Activated T-cell treated with anti-CD3 and anti-CD28 coated beads, Interleukin-2, amount 50 U/mL, for 72 hours (primary cell): Measurements from ENCODE around the gene SLC29A1. TPM values are rescaled to one million over a fixed set of nuclear protein-coding genes. Genes with fewer than 3 reads are reported as not detected.
A peak's percentile ranks its signal among the peaks of the same experiment; 100 is the strongest.

Experiments
- ATAC-seq, 2 donors: fragments of 150-1000 bp; cut with Tn5 transposase; replicated peaks in 1 of 2; 2 replicates each; pipeline ENCODE4 v1.10.0; 2021; ENCODE audit warnings: moderate library complexity in 2 of 2, mild to moderate bottlenecking in 1 of 2
- DNase-seq, 2 donors: peaks; one replicate each; pipeline ENCODE4 v3.0.0; 2021 to 2022; ENCODE audit warnings: mixed read lengths in 1 of 2
- H3K27ac Mint-ChIP-seq: one replicate; pipeline ENCODE4 v1.8.0; 2022; ENCODE audit warnings: mild to moderate bottlenecking, moderate library complexity, mixed read lengths
- H3K27me3 Mint-ChIP-seq: one replicate; pipeline ENCODE4 v1.8.0; 2022; ENCODE audit warnings: low read depth, mixed read lengths
- H3K36me3 Mint-ChIP-seq, 2 donors: one replicate each; pipeline ENCODE4 v1.8.0; 2022; ENCODE audit warnings: mixed read lengths in 2 of 2, mild to moderate bottlenecking in 1 of 2; ENCODE audit not compliant: insufficient read depth in 2 of 2
- H3K4me1 Mint-ChIP-seq: one replicate; pipeline ENCODE4 v1.8.0; 2022; ENCODE audit warnings: low read depth, mixed read lengths
- H3K4me3 Mint-ChIP-seq, 2 donors: one replicate each; pipeline ENCODE4 v1.8.0; 2022; ENCODE audit warnings: mild to moderate bottlenecking in 2 of 2, mixed read lengths in 2 of 2, moderate library complexity in 2 of 2
- H3K9me3 Mint-ChIP-seq, 2 donors: one replicate each; pipeline ENCODE4 v1.8.0; 2022; ENCODE audit warnings: mixed read lengths in 2 of 2
- total RNA-seq, 2 donors: library from RNA; stranded (reverse); gene quantifications; one replicate each; pipeline ENCODE4 v1.2.3, GENCODE V29; 2022

Gene SLC29A1
- total RNA-seq, 2 donors from 2014 or later = 21.7 to 28.0 TPM

DNA sequence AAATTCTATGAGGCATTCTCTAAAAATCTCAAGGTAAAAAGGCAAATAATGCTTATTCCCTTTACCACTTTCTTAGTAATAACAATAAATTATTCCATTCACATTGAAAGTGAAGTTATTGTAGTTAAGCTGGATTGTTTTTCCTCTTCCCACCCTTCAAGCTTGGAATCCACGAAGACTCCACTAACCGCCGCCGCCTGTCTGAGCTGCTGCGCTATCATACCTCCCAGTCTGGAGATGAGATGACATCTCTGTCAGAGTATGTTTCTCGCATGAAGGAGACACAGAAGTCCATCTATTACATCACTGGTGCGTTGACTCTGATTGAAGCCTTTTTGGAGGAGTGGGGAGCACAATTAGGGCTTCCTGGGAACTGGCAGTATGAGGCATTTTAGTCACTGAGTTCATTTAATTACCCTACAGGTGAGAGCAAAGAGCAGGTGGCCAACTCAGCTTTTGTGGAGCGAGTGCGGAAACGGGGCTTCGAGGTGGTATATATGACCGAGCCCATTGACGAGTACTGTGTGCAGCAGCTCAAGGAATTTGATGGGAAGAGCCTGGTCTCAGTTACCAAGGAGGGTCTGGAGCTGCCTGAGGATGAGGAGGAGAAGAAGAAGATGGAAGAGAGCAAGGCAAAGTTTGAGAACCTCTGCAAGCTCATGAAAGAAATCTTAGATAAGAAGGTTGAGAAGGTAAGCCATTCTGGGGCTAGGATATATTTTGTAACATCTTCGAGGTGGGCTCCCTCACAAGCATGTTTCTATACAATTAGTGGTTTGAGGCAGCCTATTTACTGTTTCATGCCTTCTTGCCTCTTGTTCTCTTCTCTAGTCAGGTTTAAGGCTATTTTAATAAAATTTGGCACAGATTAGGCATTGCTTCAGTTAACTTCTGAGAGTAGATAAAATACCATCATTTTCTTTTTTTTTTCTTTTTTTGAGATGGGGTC is 28.5 kb downstream of the SLC29A1 start:
- Mint-ChIP-seq H3K9me3 (no peaks in the 10 kb centered on the region), H3K27ac (peak overlapping the region; percentile 87), H3K27me3 (no peaks in the 10 kb centered on the region), H3K36me3 (peaks cover 36 to 58% of the 10 kb centered on the region in 2 donors), H3K4me1 (peaks cover 83% of the 10 kb centered on the region), H3K4me3 (peak overlapping the region; percentile 22 to 97)
- ATAC-seq = no peak
- no peak for DNase-seq

DNA sequence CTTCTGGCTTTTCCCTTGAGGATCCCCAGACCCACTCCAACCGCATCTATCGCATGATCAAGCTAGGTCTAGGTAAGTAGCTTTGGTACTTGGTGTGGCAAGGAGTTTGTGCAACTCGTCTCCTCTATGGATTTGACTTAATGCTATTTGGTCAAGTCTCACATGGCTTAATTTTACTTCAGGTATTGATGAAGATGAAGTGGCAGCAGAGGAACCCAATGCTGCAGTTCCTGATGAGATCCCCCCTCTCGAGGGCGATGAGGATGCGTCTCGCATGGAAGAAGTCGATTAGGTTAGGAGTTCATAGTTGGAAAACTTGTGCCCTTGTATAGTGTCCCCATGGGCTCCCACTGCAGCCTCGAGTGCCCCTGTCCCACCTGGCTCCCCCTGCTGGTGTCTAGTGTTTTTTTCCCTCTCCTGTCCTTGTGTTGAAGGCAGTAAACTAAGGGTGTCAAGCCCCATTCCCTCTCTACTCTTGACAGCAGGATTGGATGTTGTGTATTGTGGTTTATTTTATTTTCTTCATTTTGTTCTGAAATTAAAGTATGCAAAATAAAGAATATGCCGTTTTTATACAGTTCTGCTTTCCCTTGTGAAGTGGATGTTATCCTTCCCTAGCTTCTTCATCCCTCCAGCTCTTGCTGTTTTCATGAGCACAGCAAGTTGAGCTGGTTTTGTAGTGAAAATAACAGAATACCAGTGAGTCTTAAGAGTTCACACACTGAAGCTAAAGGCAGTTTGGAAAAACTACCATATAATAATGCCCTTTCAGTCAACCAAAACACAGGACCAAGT is 30.1 kb downstream of the SLC29A1 start:
- H3K9me3 Mint-ChIP-seq = no peaks in the 10 kb centered on the region
- no peak for ATAC-seq
- H3K4me1 Mint-ChIP-seq = peaks cover 86% of the 10 kb centered on the region

DNA sequence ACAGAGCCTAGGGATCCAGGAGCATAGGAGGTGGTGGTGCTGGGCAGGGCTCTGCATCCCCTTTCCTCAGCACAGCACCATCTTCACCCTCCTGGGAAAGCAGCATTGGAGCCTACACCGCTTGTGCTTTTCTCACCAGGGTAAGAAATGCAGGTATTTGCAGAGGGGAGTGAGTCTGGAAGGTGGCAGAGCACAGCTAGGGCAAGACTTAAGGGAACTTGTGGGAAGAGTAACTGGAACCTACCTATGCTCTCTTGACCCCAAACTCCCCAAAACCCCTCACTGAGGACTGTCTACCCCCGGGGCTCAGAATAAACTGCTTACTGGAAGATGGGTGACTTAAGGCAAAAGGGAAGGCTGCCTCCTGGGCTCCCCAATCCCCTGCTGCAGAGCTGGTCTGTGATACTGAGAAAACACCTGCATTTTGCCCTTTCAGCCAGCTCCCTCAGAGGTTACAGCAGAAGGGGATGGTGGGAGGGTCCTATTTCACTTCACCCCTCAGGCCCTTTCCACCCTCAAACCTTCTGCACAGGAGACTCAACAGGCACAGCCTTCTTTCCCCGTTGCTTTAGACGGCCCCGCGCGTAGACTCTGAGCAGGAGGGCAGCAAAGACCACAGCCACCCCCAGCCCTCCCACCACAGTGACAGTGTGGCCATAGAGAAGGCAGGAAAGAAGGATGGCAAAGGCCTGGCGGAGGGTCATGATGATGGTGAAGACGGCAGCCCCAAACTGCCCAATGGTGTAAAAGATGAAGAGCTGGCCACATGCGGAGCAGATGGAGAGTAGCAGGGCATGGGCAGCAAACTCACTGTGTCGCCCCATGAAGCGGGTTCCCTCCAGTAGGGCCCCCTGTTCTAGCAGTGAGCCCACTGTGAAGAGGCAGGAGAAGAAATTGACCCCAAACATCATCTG is 31.1 kb downstream of the SLC29A1 start:
- Mint-ChIP-seq H3K9me3 (no peaks in the 10 kb centered on the region), H3K4me3 (peak overlapping the region; percentile 29 to 90), H3K36me3 (peaks cover 29 to 42% of the 10 kb centered on the region in 2 donors), H3K4me1 (peaks cover 81% of the 10 kb centered on the region), H3K27ac (peak overlapping the region; percentile 8), H3K27me3 (no peaks in the 10 kb centered on the region)
- ATAC-seq = peak in 1 of 2 donors; percentile 8
- DNase-seq = no peak

More for the DNA sequence above, 30.1 kb downstream of the SLC29A1 start:
- Mint-ChIP-seq H3K36me3 (peaks cover 34 to 51% of the 10 kb centered on the region in 2 donors), H3K4me3 (peak overlapping the region; percentile 2 to 22), H3K27me3 (no peaks in the 10 kb centered on the region), H3K27ac (peak overlapping the region; percentile 87)
- DNase-seq = peak; percentile 72 to 79

DNA sequence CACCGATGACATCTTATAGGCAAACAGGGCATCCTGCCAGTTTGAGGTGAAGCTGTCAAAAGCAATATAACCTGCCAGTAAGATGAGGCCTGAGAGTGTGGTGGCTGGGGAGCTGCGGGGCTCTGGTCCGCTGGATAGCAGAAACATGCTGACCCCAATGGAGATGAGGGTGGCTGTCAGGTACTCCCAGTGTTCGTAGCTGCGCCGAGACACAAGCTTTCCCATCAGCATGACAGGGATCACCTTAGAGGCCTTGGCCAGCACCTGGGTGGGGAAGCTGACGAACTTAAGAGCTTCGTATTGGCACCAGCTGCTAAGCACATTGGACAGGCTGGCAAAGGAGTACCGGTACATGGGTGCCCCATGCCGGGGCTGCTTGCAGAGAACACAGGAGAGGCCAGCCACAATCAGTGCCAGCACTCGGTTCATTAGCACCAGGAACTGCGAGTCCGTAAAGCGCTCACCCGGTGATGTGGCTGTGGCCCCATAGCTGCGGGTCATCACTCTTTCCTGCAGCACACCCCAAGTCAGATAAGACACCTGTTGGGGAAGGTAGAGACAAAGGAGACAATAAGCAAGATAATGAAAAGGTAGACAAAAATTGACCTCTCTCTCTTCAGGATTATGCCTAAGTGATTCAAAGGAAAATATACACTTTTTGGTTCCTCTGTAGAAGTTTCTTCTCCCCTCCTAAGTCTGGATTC is 31.9 kb downstream of the SLC29A1 start:
- peaks cover 73% of the 10 kb centered on the region for H3K4me1 Mint-ChIP-seq
- DNase-seq (peak in 1 of 2 donors; percentile 55), ATAC-seq (peak in 1 of 2 donors; percentile 12)
- H3K27ac Mint-ChIP-seq = peak overlapping the region; percentile 91
- peaks cover 21 to 34% of the 10 kb centered on the region in 2 donors for H3K36me3 Mint-ChIP-seq
- peak overlapping the region; percentile 90 to 97 for H3K4me3 Mint-ChIP-seq
- no peaks in the 10 kb centered on the region for H3K9me3 Mint-ChIP-seq
- H3K27me3 Mint-ChIP-seq = no peaks in the 10 kb centered on the region

DNA sequence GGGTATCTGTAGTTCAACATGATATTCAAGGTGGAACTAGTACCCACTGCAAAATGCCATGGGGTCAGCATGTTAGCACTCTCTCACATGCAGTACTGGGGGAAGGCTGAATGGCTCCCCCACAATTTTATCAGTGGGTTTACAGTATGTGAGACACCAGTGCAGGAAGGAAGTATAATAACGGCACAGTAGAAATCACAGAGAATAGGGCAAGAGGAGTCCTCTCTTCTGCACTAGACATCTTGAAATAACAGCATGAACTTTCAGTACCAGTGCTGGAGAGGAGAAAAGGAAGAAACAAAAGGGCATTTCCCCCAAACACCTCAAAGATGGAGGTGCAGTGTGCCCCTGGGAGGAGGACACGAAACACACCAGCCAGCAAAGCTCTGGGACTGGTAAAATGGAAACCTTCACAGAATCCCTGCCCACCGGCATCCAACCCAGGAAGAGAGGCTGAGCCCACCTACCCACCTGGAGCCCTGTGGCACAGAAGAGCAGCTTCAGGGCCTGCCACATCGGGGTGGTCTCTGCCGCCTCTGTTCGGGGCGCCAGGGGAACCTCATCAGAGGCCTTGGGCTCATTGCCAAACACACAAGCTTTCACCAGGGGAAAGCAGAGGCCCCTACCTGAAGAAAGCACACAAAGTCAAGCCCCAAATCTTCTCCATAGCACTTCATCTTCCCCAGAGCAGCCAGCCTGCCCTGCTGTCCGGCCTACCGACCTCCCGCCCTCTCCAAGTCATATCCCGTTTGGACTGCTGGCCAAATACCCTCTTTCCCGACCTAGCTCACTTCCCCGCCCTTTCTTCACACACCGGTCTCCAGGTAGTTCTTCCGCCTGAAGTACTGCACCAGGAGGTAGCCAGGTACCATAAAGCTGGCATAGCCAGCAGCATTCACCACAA is 32.7 kb downstream of the SLC29A1 start:
- Mint-ChIP-seq H3K27ac (peak overlapping the region; percentile 91), H3K36me3 (peaks cover 24 to 30% of the 10 kb centered on the region in 2 donors), H3K4me1 (peaks cover 69% of the 10 kb centered on the region), H3K4me3 (peak overlapping the region; percentile 90 to 97), H3K9me3 (no peaks in the 10 kb centered on the region), H3K27me3 (no peaks in the 10 kb centered on the region)
- DNase-seq (peak in 1 of 2 donors; percentile 56), ATAC-seq (peak; percentile 7 to 18)

DNA sequence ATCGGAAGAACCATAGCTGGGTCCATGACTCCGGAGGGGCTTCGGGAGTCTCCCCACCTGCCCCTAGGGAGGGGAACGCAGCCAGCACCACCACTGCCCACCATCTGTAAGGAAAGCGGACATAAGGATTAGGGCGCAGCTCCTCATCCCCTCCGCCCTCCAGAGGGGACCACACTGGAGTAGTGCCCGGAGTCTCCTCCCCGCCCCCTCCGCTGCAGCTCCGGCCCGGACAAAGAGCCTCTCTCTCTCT is 33.3 kb downstream of the SLC29A1 start:
- peak in 1 of 2 donors; percentile 20 for ATAC-seq
- peaks cover 65% of the 10 kb centered on the region for H3K4me1 Mint-ChIP-seq
- H3K36me3 Mint-ChIP-seq = peaks cover 24 to 26% of the 10 kb centered on the region in 2 donors

DNA sequence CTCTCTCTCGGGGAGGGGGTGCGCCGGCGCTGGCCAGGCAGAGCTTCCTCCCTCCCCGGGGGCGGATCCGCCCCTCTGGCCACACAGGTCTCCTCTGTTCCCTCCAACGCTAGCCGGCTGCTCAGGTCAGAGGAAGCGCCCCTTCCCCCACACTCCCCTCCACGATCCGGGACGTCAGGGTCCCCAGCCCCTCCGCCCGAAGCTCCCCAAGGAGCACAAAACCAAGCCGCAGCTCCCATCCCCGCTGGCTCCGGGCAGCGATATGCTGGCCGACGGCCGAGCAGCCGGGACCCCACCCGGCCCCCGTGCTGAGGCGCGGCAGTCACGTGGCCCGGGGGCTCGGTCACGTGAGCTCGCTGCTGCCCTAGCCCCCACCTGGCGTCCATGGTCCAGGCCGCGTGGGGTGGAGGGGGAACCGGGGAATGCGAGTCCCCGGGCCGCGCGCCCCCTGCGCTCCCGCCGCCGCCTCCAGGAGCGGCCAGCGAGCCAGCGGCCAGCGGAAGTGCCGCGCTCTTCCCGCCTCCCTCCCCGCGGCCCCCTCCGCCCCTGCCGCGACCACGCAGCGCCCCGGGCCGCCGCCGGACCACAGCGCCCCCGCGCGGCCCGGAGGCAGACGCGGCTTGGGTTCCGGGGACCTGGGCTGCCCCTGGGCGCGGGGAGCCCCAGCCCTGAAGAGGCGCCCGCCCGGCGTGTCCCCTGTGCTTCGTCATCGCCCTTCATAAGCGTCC is 33.8 kb downstream of the SLC29A1 start, which contains the start of gene SLC35B2:
Gene SLC35B2 (minus strand): TSS at position 504 of the 728 bp plus-strand sequence. CDS start 118 bp downstream, at position 386.
- Mint-ChIP-seq H3K4me3 (peak within 1 kb of the TSS; percentile 90 to 97), H3K27me3 (no peaks in the 10 kb centered on the region), H3K9me3 (no peaks in the 10 kb centered on the region), H3K4me1 (peaks cover 64% of the 10 kb centered on the region), H3K36me3 (peaks cover 20 to 21% of the 10 kb centered on the region in 2 donors), H3K27ac (peak within 1 kb of the TSS; percentile 93)
- ATAC-seq = peak; percentile 54 to 69
- DNase-seq = peak; percentile 78 to 86

More for the DNA sequence above, 33.3 kb downstream of the SLC29A1 start:
- Mint-ChIP-seq H3K27me3 (no peaks in the 10 kb centered on the region), H3K4me3 (peak overlapping the region; percentile 90 to 97), H3K27ac (peak overlapping the region; percentile 91), H3K9me3 (no peaks in the 10 kb centered on the region)
- DNase-seq = peak in 1 of 2 donors; percentile 52

DNA sequence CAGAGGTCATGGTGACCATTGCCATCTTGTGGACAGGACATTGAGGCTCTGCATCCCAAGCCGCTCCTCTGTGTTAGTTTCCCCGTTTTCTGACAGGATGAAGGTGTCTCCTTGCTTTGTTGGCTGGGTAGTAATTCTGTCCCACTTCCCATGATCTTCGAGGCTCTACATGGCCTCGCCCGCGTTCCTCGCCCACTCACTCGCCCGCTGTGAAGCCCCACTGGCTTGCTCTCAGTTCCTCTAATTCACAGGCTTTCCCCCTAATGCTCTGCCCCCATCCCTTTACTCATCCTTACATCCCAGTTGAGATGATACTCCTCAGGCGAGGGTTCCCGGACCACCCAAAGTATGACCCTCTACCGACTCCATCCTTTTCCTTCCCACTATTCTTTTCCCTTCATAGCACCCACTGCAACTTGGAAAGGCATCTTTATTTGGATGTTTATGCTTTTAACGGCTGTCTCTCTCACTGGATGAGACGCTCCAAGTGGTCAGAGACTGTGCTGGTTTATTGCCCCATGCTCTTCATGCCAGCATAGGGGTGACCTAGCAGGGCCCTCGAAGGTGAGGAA is 34.4 kb downstream of the SLC29A1 start:
- peak overlapping the region; percentile 77 to 82 for H3K4me3 Mint-ChIP-seq
- H3K36me3 Mint-ChIP-seq = peaks cover 15 to 18% of the 10 kb centered on the region in 2 donors
- H3K27me3 Mint-ChIP-seq = no peaks in the 10 kb centered on the region
- H3K27ac Mint-ChIP-seq = peak overlapping the region; percentile 93
- H3K9me3 Mint-ChIP-seq = no peaks in the 10 kb centered on the region
- no peak for DNase-seq
- H3K4me1 Mint-ChIP-seq = peaks cover 64% of the 10 kb centered on the region
- no peak for ATAC-seq

DNA sequence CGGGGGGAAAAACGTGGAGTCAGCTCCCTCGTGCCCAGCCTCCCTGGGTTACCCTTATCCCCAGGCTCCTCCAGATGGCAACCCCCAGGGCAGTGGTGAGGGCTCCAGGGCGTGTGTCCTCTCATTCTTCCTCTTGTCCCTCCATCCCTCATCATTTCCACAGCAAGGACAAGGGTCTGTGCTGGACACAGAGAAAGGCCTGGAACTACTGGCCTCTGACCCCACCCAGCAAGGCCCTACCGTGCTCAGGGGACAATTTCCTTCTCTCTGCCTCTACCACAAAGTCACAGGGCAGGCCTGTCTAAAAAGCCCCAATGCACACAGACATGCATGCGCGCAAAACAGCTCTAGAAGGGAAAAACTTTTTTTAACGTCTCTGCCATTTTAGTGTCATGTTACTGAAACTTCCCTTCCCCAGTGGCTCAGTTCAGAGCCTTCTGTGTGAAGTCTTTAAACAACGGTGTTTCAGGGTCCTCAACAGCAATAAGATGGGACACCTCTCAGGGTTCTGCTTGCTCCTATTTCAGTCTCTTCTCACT is 35.0 kb downstream of the SLC29A1 start:
- DNase-seq = no peak
- ATAC-seq = no peak
- H3K27me3 Mint-ChIP-seq = no peaks in the 10 kb centered on the region
- peaks cover 9 to 14% of the 10 kb centered on the region in 2 donors for H3K36me3 Mint-ChIP-seq
- peak overlapping the region; percentile 77 to 82 for H3K4me3 Mint-ChIP-seq
- peaks cover 64% of the 10 kb centered on the region for H3K4me1 Mint-ChIP-seq
- H3K9me3 Mint-ChIP-seq = no peaks in the 10 kb centered on the region
- H3K27ac Mint-ChIP-seq = peak overlapping the region; percentile 87

DNA sequence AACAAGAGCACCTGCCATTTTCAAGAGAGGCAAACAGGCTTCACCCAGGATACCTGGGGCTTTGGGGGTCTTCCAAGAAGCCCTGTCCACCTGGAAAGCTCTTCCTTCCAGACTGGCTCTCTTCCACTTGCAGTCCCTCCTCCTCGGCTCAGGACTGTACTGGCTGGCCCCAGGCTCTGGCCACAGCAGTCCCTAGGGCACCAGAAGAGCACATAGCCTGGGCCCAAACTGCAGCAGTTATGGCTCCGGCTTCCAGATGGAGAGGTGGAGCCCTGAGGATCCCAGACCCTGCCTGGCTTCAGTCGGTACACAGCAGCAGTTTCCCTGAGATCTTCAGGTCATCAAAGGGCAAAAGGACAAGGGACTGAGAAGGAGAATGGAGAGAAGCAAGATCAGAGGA is 35.5 kb downstream of the SLC29A1 start:
- peaks cover 64% of the 10 kb centered on the region for H3K4me1 Mint-ChIP-seq
- DNase-seq = no peak
- peak overlapping the region; percentile 77 to 82 for H3K4me3 Mint-ChIP-seq
- peak overlapping the region; percentile 87 for H3K27ac Mint-ChIP-seq
- H3K36me3 Mint-ChIP-seq = peaks cover 5 to 13% of the 10 kb centered on the region in 2 donors
- no peak for ATAC-seq
- no peaks in the 10 kb centered on the region for H3K27me3 Mint-ChIP-seq
- H3K9me3 Mint-ChIP-seq = no peaks in the 10 kb centered on the region
